ENCODE results near the gene COL6A3. TPM values are rescaled to one million over a fixed set of nuclear protein-coding genes. Genes with fewer than 3 reads are reported as not detected.
A peak's percentile ranks its signal among the peaks of the same experiment; 100 is the strongest.

The COL6A3 gene
- total RNA-seq, 1 donor from 2014 or later, result 156 TPM

DNA sequence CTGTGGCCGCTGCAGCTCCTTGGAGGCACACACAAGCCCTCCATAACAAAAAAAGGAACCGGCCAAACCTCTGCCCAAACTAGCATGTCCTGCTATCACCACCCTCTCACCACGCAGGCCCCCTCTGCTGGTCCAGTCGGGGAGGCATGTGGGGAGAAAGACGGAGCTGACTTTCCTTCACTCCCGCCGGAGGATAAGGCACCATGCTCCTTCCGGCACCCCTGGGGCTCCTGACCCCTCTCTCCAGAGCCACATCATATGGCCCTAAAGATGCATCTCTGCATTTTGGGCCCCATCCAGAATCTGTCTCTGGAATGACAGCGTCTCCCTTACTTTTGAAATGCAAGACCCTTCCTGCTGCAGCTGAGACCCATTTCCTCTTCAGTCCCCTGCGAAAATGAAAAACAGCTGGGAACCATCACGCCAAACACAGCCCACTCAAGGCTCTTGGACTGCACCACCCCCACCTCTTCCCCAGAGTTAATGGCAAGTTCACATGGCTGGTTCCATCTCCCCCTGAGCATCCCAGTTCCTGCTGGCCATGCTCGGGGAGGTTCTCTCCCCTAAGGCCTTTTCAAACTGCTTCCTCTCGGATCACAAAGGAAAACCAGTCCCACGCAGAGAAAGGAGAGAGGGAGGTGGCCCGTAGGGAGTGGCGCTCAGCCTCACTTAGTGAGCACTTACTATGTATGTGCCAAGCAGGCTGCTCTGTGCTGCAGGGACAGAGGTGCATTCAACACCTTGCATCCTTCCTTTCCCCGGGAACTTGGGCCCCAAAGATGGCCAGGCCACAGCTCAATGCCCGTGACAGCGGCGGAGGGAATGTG is 37.9 kb upstream of the COL6A3 start:
- no peak overlapping the region for H3K4me3 ChIP-seq
- H3K9me3 ChIP-seq, result no peaks in the 10 kb centered on the region
- H3K4me1 ChIP-seq, result peaks cover 13 to 33% of the 10 kb centered on the region in 2 donors
- no peaks in the 10 kb centered on the region for H3K36me3 ChIP-seq
- intact Hi-C loops (cut with DNase I), result no loop called here
- H3K27ac ChIP-seq, result no peak overlapping the region
- DNase-seq (ENCODE audit: low spot score in 2 of 2), result no peak
- no peaks in the 10 kb centered on the region for H3K27me3 ChIP-seq
- TF ChIP-seq, protein P1, sequence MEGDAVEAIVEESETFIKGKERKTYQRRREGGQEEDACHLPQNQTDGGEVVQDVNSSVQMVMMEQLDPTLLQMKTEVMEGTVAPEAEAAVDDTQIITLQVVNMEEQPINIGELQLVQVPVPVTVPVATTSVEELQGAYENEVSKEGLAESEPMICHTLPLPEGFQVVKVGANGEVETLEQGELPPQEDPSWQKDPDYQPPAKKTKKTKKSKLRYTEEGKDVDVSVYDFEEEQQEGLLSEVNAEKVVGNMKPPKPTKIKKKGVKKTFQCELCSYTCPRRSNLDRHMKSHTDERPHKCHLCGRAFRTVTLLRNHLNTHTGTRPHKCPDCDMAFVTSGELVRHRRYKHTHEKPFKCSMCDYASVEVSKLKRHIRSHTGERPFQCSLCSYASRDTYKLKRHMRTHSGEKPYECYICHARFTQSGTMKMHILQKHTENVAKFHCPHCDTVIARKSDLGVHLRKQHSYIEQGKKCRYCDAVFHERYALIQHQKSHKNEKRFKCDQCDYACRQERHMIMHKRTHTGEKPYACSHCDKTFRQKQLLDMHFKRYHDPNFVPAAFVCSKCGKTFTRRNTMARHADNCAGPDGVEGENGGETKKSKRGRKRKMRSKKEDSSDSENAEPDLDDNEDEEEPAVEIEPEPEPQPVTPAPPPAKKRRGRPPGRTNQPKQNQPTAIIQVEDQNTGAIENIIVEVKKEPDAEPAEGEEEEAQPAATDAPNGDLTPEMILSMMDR (IDR thresholded peaks at IDR 0.05), result no peak

DNA sequence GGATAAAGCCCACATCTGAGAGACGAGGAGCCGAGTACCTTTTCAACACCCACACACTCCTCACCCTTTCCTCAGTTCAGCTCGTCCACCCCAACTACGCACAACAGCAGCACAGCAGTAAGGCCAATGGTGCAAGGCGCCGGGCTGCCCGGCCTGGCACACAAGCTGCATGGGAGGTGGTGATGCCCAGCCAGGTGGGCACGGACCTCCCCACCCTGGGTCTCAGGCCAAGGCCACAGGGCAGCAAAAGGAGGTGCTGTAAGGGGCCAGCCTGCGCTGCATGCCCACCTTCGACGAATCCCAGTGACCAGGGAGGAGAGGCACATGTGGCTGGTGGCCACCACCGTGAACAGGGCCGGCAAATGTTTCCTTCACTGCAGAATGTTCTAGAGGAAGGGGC is 36.6 kb upstream of the COL6A3 start:
- TF ChIP-seq, protein P1 (IDR thresholded peaks at IDR 0.05), result no peak
- intact Hi-C loops (cut with DNase I), result no loop called here
- no peak overlapping the region for H3K27ac ChIP-seq

DNA sequence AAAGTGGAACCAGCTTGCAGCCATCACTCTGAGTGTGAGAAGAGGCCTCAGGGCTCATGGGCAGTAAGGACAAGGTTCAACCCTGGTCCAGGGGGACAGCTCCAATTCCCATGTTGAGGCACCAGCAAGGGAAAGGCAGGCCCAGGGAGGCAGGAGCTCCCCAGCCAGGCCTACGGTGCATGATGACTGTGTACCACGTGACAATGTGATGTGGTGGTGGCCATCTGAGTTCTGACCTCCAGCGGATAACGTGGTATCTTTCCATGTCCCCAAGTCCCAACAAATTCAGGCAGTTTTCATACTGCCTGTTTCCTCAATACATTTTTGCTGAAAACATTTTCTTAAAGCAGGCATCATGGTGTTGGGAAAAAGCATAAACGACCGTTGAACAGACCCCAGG is 36.1 kb upstream of the COL6A3 start:
- H3K27me3 ChIP-seq, result no peaks in the 10 kb centered on the region
- H3K36me3 ChIP-seq, result no peaks in the 10 kb centered on the region
- H3K4me3 ChIP-seq, result no peak overlapping the region
- peaks cover 9 to 17% of the 10 kb centered on the region in 2 donors for H3K4me1 ChIP-seq
- DNase-seq (ENCODE audit: low spot score in 2 of 2), result no peak
- no peaks in the 10 kb centered on the region for H3K9me3 ChIP-seq
- TF ChIP-seq, protein P1 (IDR thresholded peaks at IDR 0.05), result no peak
- intact Hi-C loops (cut with DNase I), result no loop called here
- H3K27ac ChIP-seq, result peak overlapping the region; percentile 85 to 90

More for the DNA sequence above, 36.6 kb upstream of the COL6A3 start:
- peaks cover 9 to 22% of the 10 kb centered on the region in 2 donors for H3K4me1 ChIP-seq
- H3K9me3 ChIP-seq, result no peaks in the 10 kb centered on the region
- H3K36me3 ChIP-seq, result no peaks in the 10 kb centered on the region
- DNase-seq (ENCODE audit: low spot score in 2 of 2), result no peak
- H3K4me3 ChIP-seq, result no peak overlapping the region
- H3K27me3 ChIP-seq, result no peaks in the 10 kb centered on the region

DNA sequence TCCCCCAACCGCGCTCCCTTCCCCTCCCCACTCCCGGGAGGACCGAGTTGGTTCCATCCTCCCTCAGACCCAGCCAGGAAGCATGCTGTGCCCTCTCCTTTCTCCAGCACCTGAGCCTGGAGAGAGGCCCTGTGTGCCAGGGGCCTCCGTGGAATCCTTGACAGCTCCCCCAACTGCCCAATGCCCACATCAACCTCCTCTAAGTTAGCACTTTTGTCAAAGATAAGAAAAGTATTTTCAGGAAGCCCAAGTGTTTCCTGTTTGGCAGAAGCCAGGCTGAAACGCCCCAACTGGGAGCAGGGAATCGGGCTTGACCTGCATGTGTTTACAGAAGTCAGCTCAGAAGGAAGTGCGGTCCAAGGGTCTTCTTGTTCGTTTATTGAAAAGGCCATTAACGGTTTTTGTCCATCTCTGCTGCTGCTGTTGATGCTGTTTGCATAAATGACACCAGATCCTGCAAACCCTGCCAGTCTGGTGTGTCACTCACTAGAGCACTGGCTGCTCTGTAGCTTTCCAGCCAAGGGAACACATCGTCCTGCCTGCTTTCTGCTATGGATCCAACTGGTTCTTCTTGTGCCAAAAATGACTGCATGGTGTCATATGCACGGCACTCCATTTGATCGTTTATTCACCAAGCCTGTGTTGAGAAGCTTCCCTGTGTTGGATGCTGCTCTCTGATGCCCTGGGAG is 35.4 kb upstream of the COL6A3 start:
- peak overlapping the region; percentile 85 to 90 for H3K27ac ChIP-seq
- H3K4me3 ChIP-seq, result peak overlapping the region in 1 of 2 donors; percentile 43
- peaks cover 9 to 14% of the 10 kb centered on the region in 2 donors for H3K4me1 ChIP-seq
- no peaks in the 10 kb centered on the region for H3K9me3 ChIP-seq
- H3K27me3 ChIP-seq, result no peaks in the 10 kb centered on the region
- DNase-seq (ENCODE audit: low spot score in 2 of 2), result peak; percentile 67 to 92
- intact Hi-C loops (cut with DNase I), result no loop called here
- TF ChIP-seq, protein P1 (IDR thresholded peaks at IDR 0.05), result no peak
- no peaks in the 10 kb centered on the region for H3K36me3 ChIP-seq

DNA sequence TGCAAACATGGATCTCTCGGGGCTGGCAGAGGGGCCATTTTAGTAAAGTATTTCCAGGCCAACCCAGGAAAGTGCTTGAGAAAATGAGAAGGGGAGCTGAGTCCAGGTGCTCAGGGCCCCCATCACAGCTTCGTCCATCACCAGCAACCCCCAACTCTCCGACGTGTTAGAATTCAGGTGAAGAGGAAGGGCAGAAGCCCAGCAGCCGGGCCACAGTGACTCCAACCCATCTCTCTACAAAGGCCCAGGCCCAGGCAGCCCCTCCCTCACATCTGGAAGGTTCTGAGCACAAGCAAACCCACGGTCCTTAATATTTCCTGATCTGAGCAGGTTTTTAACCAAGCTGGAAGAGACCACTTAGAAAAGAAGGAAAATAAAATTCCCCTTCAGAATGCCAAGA is 34.7 kb upstream of the COL6A3 start:
- TF ChIP-seq, protein P1 (IDR thresholded peaks at IDR 0.05), result no peak
- peak overlapping the region; percentile 85 to 90 for H3K27ac ChIP-seq
- DNase-seq (ENCODE audit: low spot score in 2 of 2), result peak in 1 of 2 donors; percentile 59
- no peaks in the 10 kb centered on the region for H3K27me3 ChIP-seq
- no peaks in the 10 kb centered on the region for H3K36me3 ChIP-seq
- no peaks in the 10 kb centered on the region for H3K9me3 ChIP-seq
- no peak overlapping the region for H3K4me3 ChIP-seq
- intact Hi-C loops (cut with DNase I), result no loop called here
- peaks cover 9 to 14% of the 10 kb centered on the region in 2 donors for H3K4me1 ChIP-seq
